ENCODE measurements around the gene FBXO36.

FBXO36 gene

GRCh38 chr2:229980431-229981184 lies 58.3 kb downstream of the FBXO36 start:
- in situ Hi-C loops (cut with MboI; ENCODE audit: low sequenced_read_pairs, unreplicated experiment): no loop called here
- peak; percentile 58 for DNase-seq (ENCODE audit: low spot score)
- no peak for TF ChIP-seq CTCF (IDR thresholded peaks at IDR 0.05; ENCODE audit: borderline replicate concordance, control extremely low read depth, extremely low read depth, insufficient read depth, missing control alignments)

GRCh38 chr2:229993236-229993635 lies 70.9 kb downstream of the FBXO36 start:
- no peak for TF ChIP-seq CTCF (IDR thresholded peaks at IDR 0.05; ENCODE audit: borderline replicate concordance, control extremely low read depth, extremely low read depth, insufficient read depth, missing control alignments)
- in situ Hi-C loops (cut with MboI; ENCODE audit: low sequenced_read_pairs, unreplicated experiment): no loop called here
- no peak for DNase-seq (ENCODE audit: low spot score)

- TF ChIP-seq CTCF (IDR thresholded peaks at IDR 0.05; ENCODE audit: borderline replicate concordance, control extremely low read depth, extremely low read depth, insufficient read depth, missing control alignments): no peak
- no peak for DNase-seq (ENCODE audit: low spot score)
- in situ Hi-C loops (cut with MboI; ENCODE audit: low sequenced_read_pairs, unreplicated experiment): no loop called here
These were observed 74.0 kb downstream of the FBXO36 start for GRCh38 chr2:229996320-229996719.

- no peak for TF ChIP-seq CTCF (IDR thresholded peaks at IDR 0.05; ENCODE audit: borderline replicate concordance, control extremely low read depth, extremely low read depth, insufficient read depth, missing control alignments)
- in situ Hi-C loops (cut with MboI; ENCODE audit: low sequenced_read_pairs, unreplicated experiment): no loop called here
- no peak for DNase-seq (ENCODE audit: low spot score)
These were observed 75.3 kb downstream of the FBXO36 start for GRCh38 chr2:229997565-229997964.

GRCh38 chr2:230000118-230000841 lies 78.0 kb downstream of the FBXO36 start:
- in situ Hi-C loops (cut with MboI; ENCODE audit: low sequenced_read_pairs, unreplicated experiment): loop anchor here (10.0 kb wide), 3 partner anchors 155 to 805 kb away; no protein-coding TSS in a partner anchor
- no peak for TF ChIP-seq CTCF (IDR thresholded peaks at IDR 0.05; ENCODE audit: borderline replicate concordance, control extremely low read depth, extremely low read depth, insufficient read depth, missing control alignments)
- peak; percentile 78 for DNase-seq (ENCODE audit: low spot score)

- TF ChIP-seq CTCF (IDR thresholded peaks at IDR 0.05; ENCODE audit: borderline replicate concordance, control extremely low read depth, extremely low read depth, insufficient read depth, missing control alignments): peak; percentile 74
- DNase-seq (ENCODE audit: low spot score): peak; percentile 71
- in situ Hi-C loops (cut with MboI; ENCODE audit: low sequenced_read_pairs, unreplicated experiment): loop anchor here (10.0 kb wide), 3 partner anchors 147 to 797 kb away; no protein-coding TSS in a partner anchor
These were observed 85.8 kb downstream of the FBXO36 start for GRCh38 chr2:230007931-230008707.
